ENCODE data around the gene COL23A1. TPM values are rescaled to one million over a fixed set of nuclear protein-coding genes. Genes with fewer than 3 reads are reported as not detected.

Gene COL23A1
- total and polyA plus RNA-seq, 2 donors (not counting 1 experiment from before 2014, with no cell fraction given), result not detected

DNA sequence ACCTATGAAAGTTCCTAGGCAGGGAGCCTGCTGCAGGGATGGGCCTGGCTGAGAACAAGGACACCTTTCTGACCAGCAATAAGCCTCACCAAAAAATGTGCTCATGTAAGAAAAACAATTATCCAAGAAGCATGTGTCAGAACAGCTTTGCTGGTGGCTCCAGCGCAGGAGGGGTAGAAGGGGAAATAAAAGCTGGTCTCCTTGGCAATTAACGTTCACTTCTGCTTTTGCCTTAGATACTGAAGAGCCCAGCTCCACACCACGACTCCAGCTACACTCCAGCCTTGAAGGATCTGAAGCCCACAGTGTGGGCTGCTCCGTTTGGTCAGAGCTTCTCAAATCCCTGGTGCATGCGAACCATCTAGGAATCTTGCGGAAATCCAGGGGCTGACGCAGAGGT, 250.0 kb downstream of the COL23A1 start:
- no peak for DNase-seq (ENCODE audit: low read depth in 2 of 2)
- Histone ChIP-seq H2AFZ (ENCODE audit: low read length) (no peak overlapping the region), H3K9ac (ENCODE audit: insufficient read depth, low read length) (no peak overlapping the region), H4K20me1 (ENCODE audit: control insufficient read depth, extremely low read depth, insufficient read depth, low read length) (no peaks in the 10 kb centered on the region), H3K4me1 (ENCODE audit: control insufficient read depth, extremely low read depth, insufficient read depth, low read length) (no peaks in the 10 kb centered on the region), H3K27me3 (ENCODE audit: control insufficient read depth, insufficient read depth, low read length) (no peaks in the 10 kb centered on the region), H3K9me3 (ENCODE audit: control insufficient read depth, insufficient read depth, low read depth, low read length) (no peaks in the 10 kb centered on the region), H3K36me3 (ENCODE audit: control insufficient read depth, insufficient read depth, low read length) (no peaks in the 10 kb centered on the region), H3K27ac (ENCODE audit: insufficient read depth, low read length) (no peak overlapping the region), H3K4me3 (replicated peaks in 1 of 4; ENCODE audit: control extremely low read depth in 1 of 4, insufficient read depth in 1 of 4, low read depth in 3 of 4, low read length in 4 of 4) (no peak overlapping the region), H3K4me2 (ENCODE audit: extremely low read depth, insufficient read depth, low read length) (no peak overlapping the region), H3K79me2 (ENCODE audit: control insufficient read depth, insufficient read depth, low read length) (no peaks in the 10 kb centered on the region)
- TF ChIP-seq, protein P1, sequence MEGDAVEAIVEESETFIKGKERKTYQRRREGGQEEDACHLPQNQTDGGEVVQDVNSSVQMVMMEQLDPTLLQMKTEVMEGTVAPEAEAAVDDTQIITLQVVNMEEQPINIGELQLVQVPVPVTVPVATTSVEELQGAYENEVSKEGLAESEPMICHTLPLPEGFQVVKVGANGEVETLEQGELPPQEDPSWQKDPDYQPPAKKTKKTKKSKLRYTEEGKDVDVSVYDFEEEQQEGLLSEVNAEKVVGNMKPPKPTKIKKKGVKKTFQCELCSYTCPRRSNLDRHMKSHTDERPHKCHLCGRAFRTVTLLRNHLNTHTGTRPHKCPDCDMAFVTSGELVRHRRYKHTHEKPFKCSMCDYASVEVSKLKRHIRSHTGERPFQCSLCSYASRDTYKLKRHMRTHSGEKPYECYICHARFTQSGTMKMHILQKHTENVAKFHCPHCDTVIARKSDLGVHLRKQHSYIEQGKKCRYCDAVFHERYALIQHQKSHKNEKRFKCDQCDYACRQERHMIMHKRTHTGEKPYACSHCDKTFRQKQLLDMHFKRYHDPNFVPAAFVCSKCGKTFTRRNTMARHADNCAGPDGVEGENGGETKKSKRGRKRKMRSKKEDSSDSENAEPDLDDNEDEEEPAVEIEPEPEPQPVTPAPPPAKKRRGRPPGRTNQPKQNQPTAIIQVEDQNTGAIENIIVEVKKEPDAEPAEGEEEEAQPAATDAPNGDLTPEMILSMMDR (conservative IDR thresholded peaks at IDR 0.05 in 1 of 2, IDR thresholded peaks at IDR 0.05 in 1 of 2; ENCODE audit: low read depth in 1 of 2, low read length in 2 of 2), result no peak
- TF ChIP-seq EZH2 (IDR thresholded peaks at IDR 0.05; ENCODE audit: low read length, missing control alignments), result no peak

DNA sequence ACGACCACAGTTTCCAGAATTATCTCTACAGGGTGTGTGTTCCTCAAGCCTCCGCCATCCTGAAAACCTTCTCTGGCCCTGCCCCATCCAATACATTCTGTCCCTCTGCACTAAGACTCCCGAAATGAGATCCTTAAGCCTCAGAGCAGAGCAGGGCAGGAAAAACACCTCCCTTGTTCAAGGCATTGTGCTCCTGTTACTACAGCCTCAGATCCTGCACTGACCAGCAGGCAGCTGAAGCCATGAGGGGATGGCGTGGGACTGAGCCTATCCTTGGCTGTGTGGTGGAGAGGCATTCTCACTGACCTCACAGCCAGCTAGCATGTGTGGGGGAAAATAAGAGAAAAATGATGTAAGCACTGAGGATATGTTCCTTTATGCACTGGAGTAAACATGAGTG, 250.9 kb downstream of the COL23A1 start:
- no peak overlapping the region for H3K4me2 ChIP-seq (ENCODE audit: extremely low read depth, insufficient read depth, low read length)
- H4K20me1 ChIP-seq (ENCODE audit: control insufficient read depth, extremely low read depth, insufficient read depth, low read length), result no peaks in the 10 kb centered on the region
- H3K4me3 ChIP-seq (replicated peaks in 1 of 4; ENCODE audit: control extremely low read depth in 1 of 4, insufficient read depth in 1 of 4, low read depth in 3 of 4, low read length in 4 of 4), result no peak overlapping the region
- H3K36me3 ChIP-seq (ENCODE audit: control insufficient read depth, insufficient read depth, low read length), result no peaks in the 10 kb centered on the region
- no peak overlapping the region for H3K27ac ChIP-seq (ENCODE audit: insufficient read depth, low read length)
- TF ChIP-seq, protein P1 (conservative IDR thresholded peaks at IDR 0.05 in 1 of 2, IDR thresholded peaks at IDR 0.05 in 1 of 2; ENCODE audit: low read depth in 1 of 2, low read length in 2 of 2), result no peak
- TF ChIP-seq EZH2 (IDR thresholded peaks at IDR 0.05; ENCODE audit: low read length, missing control alignments), result no peak
- no peak overlapping the region for H3K9ac ChIP-seq (ENCODE audit: insufficient read depth, low read length)
- H3K9me3 ChIP-seq (ENCODE audit: control insufficient read depth, insufficient read depth, low read depth, low read length), result no peaks in the 10 kb centered on the region
- no peak overlapping the region for H2AFZ ChIP-seq (ENCODE audit: low read length)
- no peaks in the 10 kb centered on the region for H3K4me1 ChIP-seq (ENCODE audit: control insufficient read depth, extremely low read depth, insufficient read depth, low read length)
- no peaks in the 10 kb centered on the region for H3K79me2 ChIP-seq (ENCODE audit: control insufficient read depth, insufficient read depth, low read length)
- no peaks in the 10 kb centered on the region for H3K27me3 ChIP-seq (ENCODE audit: control insufficient read depth, insufficient read depth, low read length)
- DNase-seq (ENCODE audit: low read depth in 2 of 2), result no peak

DNA sequence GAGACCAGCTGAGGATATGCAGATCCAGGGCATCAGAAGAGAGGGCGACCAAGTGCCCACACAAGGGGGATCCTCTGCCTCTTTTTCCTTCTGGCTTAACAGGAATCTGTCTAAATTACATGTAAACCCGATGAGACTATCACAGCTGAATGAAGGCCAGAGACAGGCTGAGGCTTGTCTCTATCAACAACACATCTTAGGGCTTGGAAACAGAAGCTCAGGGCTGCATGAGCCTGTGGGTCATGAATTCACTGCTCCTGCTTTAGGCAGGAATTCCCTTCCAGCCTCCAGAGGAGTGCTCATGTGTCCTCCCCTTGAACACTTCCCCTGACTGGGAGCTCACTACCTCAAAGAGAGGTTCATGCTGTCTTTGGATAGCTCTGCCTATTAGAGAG, 251.4 kb downstream of the COL23A1 start:
- no peaks in the 10 kb centered on the region for H3K27me3 ChIP-seq (ENCODE audit: control insufficient read depth, insufficient read depth, low read length)
- H3K4me2 ChIP-seq (ENCODE audit: extremely low read depth, insufficient read depth, low read length), result no peak overlapping the region
- no peaks in the 10 kb centered on the region for H3K9me3 ChIP-seq (ENCODE audit: control insufficient read depth, insufficient read depth, low read depth, low read length)
- no peak overlapping the region for H3K4me3 ChIP-seq (replicated peaks in 1 of 4; ENCODE audit: control extremely low read depth in 1 of 4, insufficient read depth in 1 of 4, low read depth in 3 of 4, low read length in 4 of 4)
- H3K4me1 ChIP-seq (ENCODE audit: control insufficient read depth, extremely low read depth, insufficient read depth, low read length), result no peaks in the 10 kb centered on the region
- H3K79me2 ChIP-seq (ENCODE audit: control insufficient read depth, insufficient read depth, low read length), result no peaks in the 10 kb centered on the region
- TF ChIP-seq, protein P1 (conservative IDR thresholded peaks at IDR 0.05 in 1 of 2, IDR thresholded peaks at IDR 0.05 in 1 of 2; ENCODE audit: low read depth in 1 of 2, low read length in 2 of 2), result no peak
- no peak for TF ChIP-seq EZH2 (IDR thresholded peaks at IDR 0.05; ENCODE audit: low read length, missing control alignments)
- no peaks in the 10 kb centered on the region for H4K20me1 ChIP-seq (ENCODE audit: control insufficient read depth, extremely low read depth, insufficient read depth, low read length)
- H3K27ac ChIP-seq (ENCODE audit: insufficient read depth, low read length), result no peak overlapping the region
- no peaks in the 10 kb centered on the region for H3K36me3 ChIP-seq (ENCODE audit: control insufficient read depth, insufficient read depth, low read length)
- no peak overlapping the region for H3K9ac ChIP-seq (ENCODE audit: insufficient read depth, low read length)
- no peak for DNase-seq (ENCODE audit: low read depth in 2 of 2)
- H2AFZ ChIP-seq (ENCODE audit: low read length), result no peak overlapping the region

Data from fibroblast of lung (primary cell).